NCI-H2196 treated with DMSO at 0.1 percent for 48 hours (cell line): ENCODE data around the gene WDR59.
"Not testable (repeated sequence)": the region's sequence is repeated elsewhere in the genome, so short reads cannot be mapped to it uniquely, and the experiment has no call there.

ENCODE experiments used
- DNase-seq: peaks from one replicate; lab custom pipeline; 2025; ENCODE audit not compliant: unreplicated experiment; lab: John Stamatoyannopoulos, UW

WDR59 gene

GRCh38 chr16:74921051-74921450, 63.9 kb downstream of the WDR59 start:
- no peak for DNase-seq

DNA sequence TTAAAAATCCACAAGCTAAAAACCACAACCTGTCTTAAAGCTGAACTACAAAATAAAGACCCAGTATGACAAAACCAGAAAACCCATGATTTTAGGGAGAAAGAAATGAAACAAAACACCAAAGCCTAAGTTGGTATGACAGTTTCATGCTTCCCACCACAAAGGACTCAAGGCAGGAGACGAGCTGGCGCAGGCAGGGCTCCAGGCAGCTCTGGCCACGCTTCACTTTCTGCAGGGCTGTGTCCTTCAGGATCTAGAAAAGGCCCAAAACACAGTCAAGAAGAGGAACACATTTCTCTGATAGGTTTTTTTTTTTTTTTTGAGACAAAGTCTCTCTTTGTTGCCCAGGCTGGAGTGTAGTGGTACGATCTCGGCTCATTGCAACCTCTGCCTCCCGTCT, 75.3 kb downstream of the WDR59 start:
- DNase-seq: no peak

- not testable (repeated sequence) for DNase-seq
Observed at GRCh38 chr16:74908759-74909158, 76.2 kb downstream of the WDR59 start.

DNA sequence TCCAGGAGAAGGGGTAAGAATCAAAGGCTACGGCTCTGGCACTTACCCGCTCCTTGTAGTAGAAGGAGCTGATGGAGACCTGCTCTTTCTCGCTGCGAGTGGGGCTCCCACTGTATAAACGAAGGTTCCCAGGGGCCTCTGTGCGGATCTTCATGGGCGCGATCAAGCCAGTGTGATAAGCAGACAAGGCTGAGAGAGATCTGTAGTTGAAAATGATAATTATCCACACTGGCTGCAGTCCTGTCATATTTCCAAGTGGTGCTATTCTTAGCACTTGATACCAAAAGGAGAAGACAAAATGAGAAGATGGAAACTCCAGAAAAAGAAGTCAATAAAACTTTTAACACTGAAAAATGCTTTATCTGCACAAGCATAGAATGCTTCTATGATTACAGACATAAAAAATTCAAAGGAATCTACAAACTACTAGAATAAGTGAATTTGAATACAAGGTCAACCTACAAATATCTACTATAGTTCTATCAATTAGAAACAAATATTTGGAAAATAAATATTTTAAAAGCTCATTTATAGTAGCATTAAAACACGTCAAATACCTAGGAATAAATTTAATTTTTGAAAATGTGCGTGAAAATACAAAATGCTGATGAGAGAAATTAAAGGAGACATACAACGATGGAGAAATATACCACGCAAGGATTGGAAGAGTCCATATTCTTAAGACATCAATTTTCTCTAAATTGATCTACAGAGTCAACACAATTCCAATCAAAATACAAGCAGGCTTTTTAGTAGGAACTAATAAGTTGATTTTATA, 80.8 kb downstream of the WDR59 start:
- DNase-seq: no peak

- no peak for DNase-seq
Observed at GRCh38 chr16:74903120-74903519, 81.8 kb downstream of the WDR59 start.

DNA sequence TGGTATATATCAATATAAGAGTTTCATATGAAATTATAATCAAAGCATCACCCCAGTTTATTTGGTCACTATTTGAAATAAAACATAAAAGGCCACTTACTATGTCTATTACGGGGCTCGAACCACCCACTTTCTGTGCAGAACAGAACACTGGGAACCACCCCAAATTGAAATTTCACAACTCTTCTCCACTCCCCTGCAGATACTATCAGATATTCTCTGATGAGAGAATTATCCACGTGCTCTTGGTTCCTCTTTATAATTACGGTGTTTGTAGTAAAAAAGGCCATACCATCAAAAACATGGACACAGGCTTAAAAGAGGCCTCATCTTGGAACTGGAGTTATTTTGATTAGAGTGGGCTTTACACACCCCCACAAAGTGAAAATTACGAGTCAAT, 82.8 kb downstream of the WDR59 start:
- DNase-seq: no peak

GRCh38 chr16:74901606-74902005, 83.3 kb downstream of the WDR59 start:
- DNase-seq: no peak

GRCh38 chr16:74899816-74900215, 85.1 kb downstream of the WDR59 start:
- DNase-seq: no peak

DNA sequence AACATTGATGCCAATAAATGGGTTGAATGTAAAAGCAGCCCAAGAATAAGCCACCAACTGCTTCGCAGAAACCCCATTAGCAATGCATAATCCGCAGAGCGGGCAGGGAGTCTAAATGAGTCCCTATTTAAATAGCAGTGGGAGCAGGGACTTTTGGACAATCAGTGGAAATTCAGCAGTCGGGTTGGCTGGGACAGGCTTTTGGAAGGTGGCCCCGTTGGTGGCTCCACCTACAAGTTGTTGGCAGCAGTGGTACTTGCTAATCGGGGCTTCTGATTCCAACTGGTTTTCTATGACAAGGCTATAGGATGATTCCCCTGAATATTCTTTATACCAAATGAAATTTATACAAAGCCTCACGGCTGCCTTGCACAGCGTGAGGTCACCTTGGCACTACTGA, 86.3 kb downstream of the WDR59 start:
- DNase-seq: no peak

DNA sequence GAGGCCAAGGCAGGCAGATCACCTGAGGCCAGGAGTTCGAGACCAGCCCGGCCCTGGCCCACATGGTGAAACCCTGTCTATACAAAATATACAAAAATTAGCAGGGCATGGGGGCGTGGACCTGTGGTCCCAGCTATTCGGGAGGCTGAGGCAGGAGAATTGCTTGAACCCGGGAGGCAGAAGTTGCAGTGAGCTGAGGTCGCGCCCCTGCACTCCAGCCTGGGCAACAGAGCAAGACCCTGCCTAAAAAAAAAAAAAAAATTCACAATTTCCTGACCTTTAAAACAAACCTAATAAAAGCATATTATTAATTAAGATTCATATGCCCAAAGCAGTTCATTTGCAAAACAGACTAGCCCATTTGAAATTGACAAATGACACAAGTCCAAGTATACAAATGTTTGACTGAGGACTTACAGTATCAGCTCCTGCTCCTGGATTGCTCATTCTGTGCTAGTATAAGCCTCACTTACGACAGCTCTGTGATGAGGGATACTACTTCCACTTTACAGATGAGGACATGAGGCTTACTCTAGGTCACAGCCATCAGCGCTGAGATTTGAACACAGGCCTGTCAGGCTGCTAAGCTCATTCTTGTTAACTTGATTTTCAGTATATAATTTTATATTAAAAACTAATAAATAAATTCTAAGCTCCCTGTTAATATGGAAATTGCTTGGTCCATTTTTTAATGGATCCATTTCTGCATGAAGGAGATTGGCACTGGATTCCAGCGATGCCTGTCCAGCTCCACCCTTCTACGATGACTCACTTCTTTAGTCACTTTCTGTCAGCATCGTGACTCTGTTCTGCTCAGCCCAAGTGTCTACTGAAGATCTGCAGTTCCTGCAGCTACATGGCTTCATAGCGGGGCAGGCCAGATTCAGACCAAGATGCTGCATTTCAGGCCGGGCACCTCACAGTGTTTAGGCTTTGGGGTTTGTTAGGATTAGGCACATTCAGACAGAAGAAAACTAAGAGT, 88.2 kb downstream of the WDR59 start:
- no peak for DNase-seq

GRCh38 chr16:74893541-74893940, 91.4 kb downstream of the WDR59 start:
- no peak for DNase-seq

- no peak for DNase-seq
Observed at GRCh38 chr16:74892574-74893461, 92.1 kb downstream of the WDR59 start.

DNA sequence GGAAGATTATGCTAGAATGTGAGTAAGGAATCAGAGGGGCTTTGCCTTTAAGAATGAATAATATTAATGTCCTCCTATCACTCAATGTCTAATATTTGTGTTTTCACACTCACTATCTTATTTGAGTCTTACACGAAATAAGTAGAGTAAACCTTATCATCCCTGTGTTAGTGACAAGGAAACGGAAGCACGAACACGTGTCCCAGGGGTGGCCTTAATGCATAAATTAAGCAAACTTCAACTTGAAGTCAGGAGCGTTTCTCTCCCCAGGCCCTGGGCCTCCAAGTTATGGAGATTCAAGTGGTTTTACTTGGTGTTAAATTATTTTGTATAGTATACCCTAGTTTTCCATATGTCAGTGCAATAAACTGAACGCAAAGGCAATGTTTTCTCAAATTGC, 96.0 kb downstream of the WDR59 start:
- DNase-seq: no peak

GRCh38 chr16:74888232-74888862, 96.6 kb downstream of the WDR59 start:
- DNase-seq: no peak

DNA sequence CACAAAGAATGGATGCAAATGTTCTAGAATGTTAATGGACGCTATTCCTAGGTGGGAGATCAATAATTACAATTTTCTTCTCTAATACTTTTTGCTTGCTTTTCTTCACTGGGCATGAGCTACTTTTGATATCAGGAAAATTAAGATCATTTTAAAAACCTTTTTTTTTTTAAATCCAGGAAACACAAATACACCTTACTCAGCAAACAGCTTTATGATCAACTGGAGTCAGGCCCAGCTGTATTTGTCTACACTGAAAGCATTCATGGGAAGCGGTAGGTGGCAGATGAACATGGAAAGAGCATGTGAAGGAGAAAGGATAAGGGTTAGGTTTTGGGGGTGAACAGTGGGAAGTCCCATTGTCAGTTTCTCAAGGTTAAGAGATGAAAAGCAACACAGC, 97.8 kb downstream of the WDR59 start:
- no peak for DNase-seq

DNA sequence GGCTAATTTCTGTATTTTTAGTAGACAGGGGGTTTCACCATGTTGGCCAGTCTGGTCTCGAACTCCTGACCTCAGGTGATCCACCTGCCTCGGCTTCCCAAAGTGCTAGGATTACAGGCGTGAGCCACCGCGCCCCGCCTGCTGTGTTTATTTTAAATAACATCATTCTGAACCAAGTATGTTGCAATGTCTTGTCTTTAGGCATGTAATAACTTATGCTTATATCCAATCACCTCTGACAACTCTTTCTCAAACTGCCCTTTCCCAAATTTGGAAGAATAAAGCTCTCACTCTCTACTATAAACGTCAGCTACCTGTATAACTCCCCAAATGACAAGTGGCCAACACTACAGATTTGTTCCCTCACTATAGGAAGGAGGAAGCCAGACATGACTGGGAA, 107.2 kb downstream of the WDR59 start:
- DNase-seq: no peak

DNA sequence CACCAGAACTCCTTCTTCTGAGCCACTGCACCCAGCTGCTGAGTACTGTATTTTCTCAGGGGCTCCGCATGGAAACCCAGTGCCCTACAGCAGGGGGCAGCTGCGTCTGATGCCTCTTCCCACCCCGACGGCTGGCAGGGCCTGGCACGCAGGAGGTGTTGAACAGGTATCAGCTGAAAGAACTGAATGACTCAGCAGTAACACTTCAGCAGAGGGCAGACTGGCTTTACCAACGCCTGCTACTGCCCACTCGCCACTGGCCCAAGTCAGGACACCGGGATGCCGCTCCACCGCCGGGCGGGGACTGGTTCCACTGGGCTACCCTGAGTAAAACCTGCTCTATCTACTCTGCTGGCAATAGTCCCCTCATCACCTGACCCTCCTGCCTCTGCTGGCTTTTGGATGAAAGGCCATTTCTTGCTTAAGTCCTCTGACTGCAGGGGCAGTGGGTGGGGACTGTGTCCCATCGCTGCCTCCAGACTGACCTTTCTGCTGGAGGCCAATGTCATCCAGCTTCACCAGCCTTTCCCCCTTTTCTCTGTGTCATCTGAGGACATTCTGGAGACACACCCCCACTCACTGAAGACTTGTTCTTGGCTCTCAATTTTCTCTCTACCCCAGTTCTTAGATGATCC, 109.9 kb downstream of the WDR59 start:
- DNase-seq: no peak

GRCh38 chr16:74874123-74874522, 110.8 kb downstream of the WDR59 start:
- DNase-seq: no peak

GRCh38 chr16:74872302-74872701, 112.6 kb downstream of the WDR59 start:
- DNase-seq: no peak

DNA sequence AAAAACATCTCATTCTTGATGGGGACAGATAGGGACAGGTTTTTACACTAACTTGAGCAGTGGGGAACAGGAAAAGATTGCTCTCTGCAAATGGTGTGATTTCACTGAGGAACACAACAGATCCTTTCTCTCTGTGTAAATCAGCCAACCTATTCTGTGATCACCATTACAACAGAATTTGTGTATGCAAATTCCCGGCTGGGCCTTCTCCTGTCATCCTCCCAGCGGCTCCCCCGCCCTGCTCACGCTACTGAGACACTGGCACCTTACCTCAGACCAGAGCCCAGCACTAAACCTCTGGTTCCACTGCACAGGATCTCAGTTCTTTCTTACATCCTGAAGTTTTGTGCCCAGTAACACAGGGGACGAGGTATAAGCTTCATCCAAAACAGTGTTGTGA, 113.3 kb downstream of the WDR59 start:
- DNase-seq: no peak
